BJ (cell line): ENCODE results near the gene MLLT3. TPM values are rescaled to one million over a fixed set of nuclear protein-coding genes. Genes with fewer than 3 reads are reported as not detected.

Source experiments
- CTCF ChIA-PET: fragments of 350-600 bp; formaldehyde crosslinking; extraction: SDS; loops from one replicate; lab custom pipeline; 2021; ENCODE audit warnings: antibody characterized with exemption, inconsistent platforms; lab: Yijun Ruan, JAX
- POLR2A ChIA-PET: fragments of 300-600 bp; sonication (Branson Sonifier 250); formaldehyde crosslinking; extraction: SDS; loops from one replicate; lab custom pipeline; 2021; ENCODE audit warnings: antibody characterized with exemption; lab: Charles Lee
- DNase-seq: peaks from one replicate; pipeline ENCODE4 v3.0.0-alpha.2; 2011; ENCODE audit warnings: low read depth
- H3K27me3 ChIP-seq: 2 replicates; pipeline ENCODE4 v1.6.0; 2011; ENCODE audit warnings: low read length; ENCODE audit not compliant: control insufficient read depth, insufficient read depth
- H3K36me3 ChIP-seq: 2 replicates; pipeline ENCODE4 v1.5.1; 2011; ENCODE audit warnings: low read length; ENCODE audit not compliant: control insufficient read depth, insufficient read depth
- H3K4me3 ChIP-seq: 2 replicates; pipeline ENCODE4 v1.5.1; 2011; ENCODE audit warnings: low read depth, mild to moderate bottlenecking, control low read depth, low read length
- polyA plus RNA-seq: library from polyadenylated mRNA; depleted of rRNA; stranded (reverse); fragments of >200 nt; gene quantifications from 2 replicates; pipeline ENCODE4 v1.2.3, GENCODE V29; 2011
- TF ChIP-seq, protein P1 (sequence below): IDR thresholded peaks from 2 replicates; pipeline ENCODE4 v1.5.1; 2011; ENCODE audit warnings: low read depth, mild to moderate bottlenecking, control low read depth, inconsistent platforms, low read length, moderate library complexity; ENCODE audit not compliant: insufficient read depth

MLLT3 gene
- polyA plus RNA-seq, 1 experiment = 13.8 TPM

DNA sequence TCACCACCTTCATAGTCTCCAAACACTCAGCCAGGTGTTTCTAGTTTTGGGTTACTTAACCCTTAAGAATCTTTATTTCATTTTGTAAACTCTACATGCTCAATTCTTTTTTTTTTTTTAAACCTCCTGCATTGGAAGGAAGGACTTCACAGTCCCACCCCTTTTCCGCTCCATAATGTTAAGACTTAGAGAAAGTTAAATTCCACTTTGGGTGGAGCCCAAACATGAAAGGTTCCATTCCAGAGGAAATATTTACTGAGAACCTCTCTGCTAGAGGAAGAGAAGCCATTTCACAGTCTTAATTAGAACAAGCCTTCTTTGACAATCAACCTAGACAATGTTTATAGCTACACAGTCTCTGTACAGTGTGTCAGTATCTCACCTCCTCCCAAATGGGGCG is 312.3 kb downstream of the MLLT3 start:
- no peak overlapping the region for H3K4me3 ChIP-seq
- TF ChIP-seq, protein P1, sequence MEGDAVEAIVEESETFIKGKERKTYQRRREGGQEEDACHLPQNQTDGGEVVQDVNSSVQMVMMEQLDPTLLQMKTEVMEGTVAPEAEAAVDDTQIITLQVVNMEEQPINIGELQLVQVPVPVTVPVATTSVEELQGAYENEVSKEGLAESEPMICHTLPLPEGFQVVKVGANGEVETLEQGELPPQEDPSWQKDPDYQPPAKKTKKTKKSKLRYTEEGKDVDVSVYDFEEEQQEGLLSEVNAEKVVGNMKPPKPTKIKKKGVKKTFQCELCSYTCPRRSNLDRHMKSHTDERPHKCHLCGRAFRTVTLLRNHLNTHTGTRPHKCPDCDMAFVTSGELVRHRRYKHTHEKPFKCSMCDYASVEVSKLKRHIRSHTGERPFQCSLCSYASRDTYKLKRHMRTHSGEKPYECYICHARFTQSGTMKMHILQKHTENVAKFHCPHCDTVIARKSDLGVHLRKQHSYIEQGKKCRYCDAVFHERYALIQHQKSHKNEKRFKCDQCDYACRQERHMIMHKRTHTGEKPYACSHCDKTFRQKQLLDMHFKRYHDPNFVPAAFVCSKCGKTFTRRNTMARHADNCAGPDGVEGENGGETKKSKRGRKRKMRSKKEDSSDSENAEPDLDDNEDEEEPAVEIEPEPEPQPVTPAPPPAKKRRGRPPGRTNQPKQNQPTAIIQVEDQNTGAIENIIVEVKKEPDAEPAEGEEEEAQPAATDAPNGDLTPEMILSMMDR = no peak
- DNase-seq = no peak
- no peaks in the 10 kb centered on the region; the same call in 1 of the 2 replicates for H3K27me3 ChIP-seq
- CTCF ChIA-PET = no interaction called here
- no peaks in the 10 kb centered on the region for H3K36me3 ChIP-seq
- POLR2A ChIA-PET = no interaction called here

DNA sequence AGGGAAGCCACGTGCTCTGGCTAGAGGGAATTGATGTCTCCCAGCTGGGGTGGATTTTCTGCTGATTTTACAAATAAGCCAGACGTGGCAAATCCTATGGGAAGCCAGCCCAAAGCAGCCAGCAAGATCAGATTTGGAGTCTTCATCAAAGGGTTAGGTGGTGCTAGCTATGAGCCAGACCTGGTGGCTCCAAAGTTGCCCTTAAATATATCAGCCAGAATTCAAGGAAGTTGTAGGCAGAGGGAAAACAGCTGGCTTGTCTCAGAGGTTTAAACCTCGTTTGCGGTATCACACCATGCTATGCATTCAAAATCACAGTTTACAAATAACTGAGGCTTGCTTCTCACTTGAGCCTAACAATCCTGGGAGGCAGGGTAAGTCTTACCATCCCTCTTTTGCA is 313.2 kb downstream of the MLLT3 start:
- no peaks in the 10 kb centered on the region for H3K36me3 ChIP-seq
- POLR2A ChIA-PET = no interaction called here
- no peak overlapping the region for H3K4me3 ChIP-seq
- TF ChIP-seq, protein P1 = no peak
- peaks cover 2% of the 10 kb centered on the region; the same call in 1 of the 2 replicates for H3K27me3 ChIP-seq
- no peak for DNase-seq
- CTCF ChIA-PET = no interaction called here

DNA sequence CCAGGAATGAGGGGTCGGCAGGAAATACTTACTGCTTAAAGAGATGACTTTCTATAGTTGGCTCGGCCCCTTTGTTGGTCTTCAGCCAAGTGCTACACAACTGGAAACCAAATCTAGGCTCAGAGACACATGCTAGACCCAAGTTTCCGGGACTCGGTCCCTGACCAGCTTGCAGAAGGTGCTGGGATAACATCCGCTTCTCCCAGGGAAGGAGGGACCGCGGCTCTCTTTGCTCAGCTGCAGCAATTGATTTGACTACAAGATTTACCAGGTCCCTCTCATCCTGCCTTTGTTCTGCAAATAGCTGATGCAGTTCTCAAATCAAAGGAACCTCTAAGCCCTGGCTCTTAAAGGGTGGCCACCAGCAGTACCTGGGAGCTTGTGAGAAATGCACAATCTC is 314.7 kb downstream of the MLLT3 start:
- TF ChIP-seq, protein P1 = no peak
- Histone ChIP-seq H3K4me3 (no peak overlapping the region), H3K36me3 (no peaks in the 10 kb centered on the region), H3K27me3 (peaks cover 3% of the 10 kb centered on the region; the same call in 1 of the 2 replicates)
- DNase-seq = no peak
- ChIA-PET CTCF (interaction anchor here (1.1 kb wide), 1 partner anchor 49 kb away, joined by 3 read pairs; no protein-coding TSS in a partner anchor), POLR2A (no interaction called here)

DNA sequence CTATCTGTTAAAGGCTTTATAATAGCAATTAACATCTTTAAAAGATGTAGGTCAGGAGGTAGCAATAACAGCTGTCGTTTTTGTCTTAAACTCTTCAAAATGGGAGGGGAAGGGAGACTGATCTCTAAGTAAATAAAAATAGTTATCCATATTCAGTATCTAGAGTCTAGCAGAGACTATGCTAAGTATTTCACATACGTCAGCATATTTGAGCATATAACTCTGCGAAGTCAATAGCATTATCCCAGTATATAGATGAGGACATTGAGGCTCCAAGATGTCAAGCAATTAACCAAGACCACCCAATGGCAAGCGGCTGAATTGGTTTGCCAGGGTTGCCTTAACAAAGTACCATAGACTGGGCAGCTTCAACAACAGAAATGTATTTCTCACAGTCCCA is 316.8 kb downstream of the MLLT3 start:
- no peak for DNase-seq
- ChIA-PET CTCF (no interaction called here), POLR2A (no interaction called here)
- Histone ChIP-seq H3K4me3 (no peak overlapping the region), H3K36me3 (no peaks in the 10 kb centered on the region), H3K27me3 (peaks cover 3% of the 10 kb centered on the region; the same call in 1 of the 2 replicates)
- TF ChIP-seq, protein P1 = no peak

DNA sequence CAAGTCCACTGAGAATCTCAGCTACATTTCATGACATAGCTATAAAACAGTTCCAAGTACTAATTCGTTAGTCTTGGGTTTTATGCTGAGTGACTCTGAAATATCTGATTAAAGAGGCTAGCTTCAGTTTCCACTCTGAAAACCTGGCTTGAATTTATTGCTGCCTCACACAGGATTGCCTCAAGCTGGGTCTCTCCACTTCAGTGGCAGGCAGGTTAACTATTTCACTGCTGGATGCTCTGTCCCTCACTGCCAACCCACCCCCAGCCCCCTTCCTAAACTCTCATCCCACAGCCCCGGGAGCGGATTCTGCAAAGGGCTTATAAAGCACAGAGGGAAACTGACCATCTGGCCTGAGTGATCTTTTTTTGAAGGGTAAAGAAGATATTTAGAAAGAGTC is 318.3 kb downstream of the MLLT3 start:
- TF ChIP-seq, protein P1 = no peak
- CTCF ChIA-PET = interaction anchor here (0.9 kb wide), 1 partner anchor 31 kb away, joined by 3 read pairs; no protein-coding TSS in a partner anchor
- no peak for DNase-seq

More for the DNA sequence above, 318.3 kb downstream of the MLLT3 start:
- Histone ChIP-seq H3K36me3 (no peaks in the 10 kb centered on the region), H3K27me3 (peaks cover 3% of the 10 kb centered on the region; the same call in 1 of the 2 replicates), H3K4me3 (no peak overlapping the region)
- POLR2A ChIA-PET = no interaction called here
